Type B pancreatic cell (in vitro differentiated cells): ENCODE measurements around the gene UQCR11. TPM values are rescaled to one million over a fixed set of nuclear protein-coding genes. Genes with fewer than 3 reads are reported as not detected.

Source experiments
- DNase-seq: peaks from one replicate; pipeline ENCODE4 v3.0.0; 2021; ENCODE audit warnings: mixed read lengths; ENCODE audit not compliant: unreplicated experiment; ENCODE audit errors: extremely low spot score
- H3K27ac Mint-ChIP-seq: 2 replicates; pipeline ENCODE4 v1.8.0; 2021; ENCODE audit warnings: mild to moderate bottlenecking, mixed read lengths
- H3K27me3 Mint-ChIP-seq: 2 replicates; pipeline ENCODE4 v1.8.0; 2021; ENCODE audit warnings: mixed read lengths
- H3K36me3 Mint-ChIP-seq: 2 replicates; pipeline ENCODE4 v1.8.0; 2021; ENCODE audit warnings: mixed read lengths
- H3K4me1 Mint-ChIP-seq: one replicate; pipeline ENCODE4 v1.8.0; 2021; ENCODE audit warnings: mixed read lengths; ENCODE audit not compliant: unreplicated experiment
- H3K4me3 Mint-ChIP-seq: 2 replicates; pipeline ENCODE4 v1.8.0; 2021; ENCODE audit warnings: mild to moderate bottlenecking, mixed read lengths
- H3K9me3 Mint-ChIP-seq: 2 replicates; pipeline ENCODE4 v1.8.0; 2021; ENCODE audit warnings: mixed read lengths
- total RNA-seq: library from RNA; stranded (reverse); gene quantifications from 2 replicates; pipeline ENCODE4 v1.2.1, GENCODE V29; 2021; ENCODE audit warnings: low replicate concordance
- TF ChIP-seq, protein P1 (sequence below): fragments of 200-600 bp; sonication (generic); conservative IDR thresholded peaks from 2 replicates; pipeline ENCODE4 v1.5.0; 2021; ENCODE audit warnings: antibody characterized with exemption, mild to moderate bottlenecking

The UQCR11 gene
- total RNA-seq, 1 donor from 2014 or later: 191 TPM

DNA sequence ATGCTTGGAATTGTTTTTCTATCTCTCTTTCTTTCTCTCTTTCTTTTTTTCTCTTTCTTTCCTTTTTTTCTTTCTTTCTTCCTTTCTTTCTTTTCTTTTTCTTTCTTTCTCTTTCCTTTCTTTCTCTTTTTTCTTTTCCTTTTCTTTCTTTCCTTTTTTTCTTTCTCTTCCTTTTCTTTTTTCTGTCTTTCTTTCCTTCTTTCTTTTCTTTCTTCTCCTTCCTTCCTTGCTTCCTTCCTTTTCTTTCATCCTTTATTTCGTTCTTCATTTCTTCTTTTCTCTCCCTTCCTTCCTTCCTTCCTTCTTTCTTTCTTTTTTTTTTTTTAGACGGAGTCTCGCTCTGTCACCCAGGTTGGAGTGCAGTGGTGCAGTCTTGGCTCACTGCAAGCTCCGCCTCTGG lies 35.3 kb downstream of the UQCR11 start:
- TF ChIP-seq, protein P1, sequence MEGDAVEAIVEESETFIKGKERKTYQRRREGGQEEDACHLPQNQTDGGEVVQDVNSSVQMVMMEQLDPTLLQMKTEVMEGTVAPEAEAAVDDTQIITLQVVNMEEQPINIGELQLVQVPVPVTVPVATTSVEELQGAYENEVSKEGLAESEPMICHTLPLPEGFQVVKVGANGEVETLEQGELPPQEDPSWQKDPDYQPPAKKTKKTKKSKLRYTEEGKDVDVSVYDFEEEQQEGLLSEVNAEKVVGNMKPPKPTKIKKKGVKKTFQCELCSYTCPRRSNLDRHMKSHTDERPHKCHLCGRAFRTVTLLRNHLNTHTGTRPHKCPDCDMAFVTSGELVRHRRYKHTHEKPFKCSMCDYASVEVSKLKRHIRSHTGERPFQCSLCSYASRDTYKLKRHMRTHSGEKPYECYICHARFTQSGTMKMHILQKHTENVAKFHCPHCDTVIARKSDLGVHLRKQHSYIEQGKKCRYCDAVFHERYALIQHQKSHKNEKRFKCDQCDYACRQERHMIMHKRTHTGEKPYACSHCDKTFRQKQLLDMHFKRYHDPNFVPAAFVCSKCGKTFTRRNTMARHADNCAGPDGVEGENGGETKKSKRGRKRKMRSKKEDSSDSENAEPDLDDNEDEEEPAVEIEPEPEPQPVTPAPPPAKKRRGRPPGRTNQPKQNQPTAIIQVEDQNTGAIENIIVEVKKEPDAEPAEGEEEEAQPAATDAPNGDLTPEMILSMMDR: no peak
- peak overlapping the region; percentile 86 for H3K27ac Mint-ChIP-seq

DNA sequence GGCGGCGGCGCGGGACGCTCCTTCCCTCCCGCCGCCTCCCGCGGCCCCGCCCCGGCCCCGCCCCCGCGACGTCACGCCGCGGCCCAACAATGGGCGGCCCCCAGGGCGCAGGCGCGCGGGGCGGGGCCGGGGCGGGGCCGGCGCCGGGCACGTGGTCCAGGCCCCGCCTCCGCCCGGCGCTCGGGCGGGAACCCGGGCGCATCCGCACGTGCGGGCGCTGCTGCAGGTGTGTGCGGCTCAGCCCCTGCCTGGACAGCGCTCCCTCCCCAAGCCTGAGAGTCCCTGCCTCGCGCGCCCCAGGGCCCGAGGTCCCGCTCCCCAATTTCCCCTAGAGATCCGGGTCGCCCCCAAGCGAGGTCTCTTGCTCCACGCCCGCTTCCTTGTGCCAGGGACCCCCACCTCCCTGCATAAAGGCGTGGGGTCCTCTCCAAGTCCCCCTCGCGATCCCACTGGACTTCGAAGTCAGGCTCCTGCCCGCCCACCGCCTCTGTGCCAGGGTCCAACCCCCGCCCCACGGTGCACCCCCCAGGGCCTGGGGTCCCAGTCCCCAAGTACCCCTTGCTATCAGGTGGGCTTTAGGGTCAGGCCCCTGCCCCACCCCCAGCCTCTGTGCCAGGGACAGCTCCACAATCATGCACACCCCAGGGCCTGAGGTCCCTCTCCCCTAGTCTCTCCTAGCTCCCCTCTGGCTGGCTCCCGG lies 36.8 kb downstream of the UQCR11 start, which contains the start of gene MEX3D:
Gene MEX3D, minus strand, starts transcription at position 6 of the 700 bp plus-strand sequence. CDS start 267 bp downstream, outside the sequence.
- DNase-seq: peak; percentile 83
- Mint-ChIP-seq H3K36me3 (peaks cover 4% of the 10 kb centered on the region), H3K9me3 (no peaks in the 10 kb centered on the region), H3K27ac (peak within 1 kb of the TSS; percentile 86), H3K4me1 (peaks cover 10% of the 10 kb centered on the region), H3K4me3 (peak within 1 kb of the TSS; percentile 85), H3K27me3 (peaks cover 10% of the 10 kb centered on the region)
- TF ChIP-seq, protein P1: no peak

More for the DNA sequence above, 35.3 kb downstream of the UQCR11 start:
- DNase-seq: no peak
- H3K9me3 Mint-ChIP-seq: no peaks in the 10 kb centered on the region
- H3K27me3 Mint-ChIP-seq: peaks cover 10% of the 10 kb centered on the region
- H3K36me3 Mint-ChIP-seq: no peaks in the 10 kb centered on the region
- peak overlapping the region; percentile 85 for H3K4me3 Mint-ChIP-seq
- H3K4me1 Mint-ChIP-seq: peaks cover 11% of the 10 kb centered on the region

DNA sequence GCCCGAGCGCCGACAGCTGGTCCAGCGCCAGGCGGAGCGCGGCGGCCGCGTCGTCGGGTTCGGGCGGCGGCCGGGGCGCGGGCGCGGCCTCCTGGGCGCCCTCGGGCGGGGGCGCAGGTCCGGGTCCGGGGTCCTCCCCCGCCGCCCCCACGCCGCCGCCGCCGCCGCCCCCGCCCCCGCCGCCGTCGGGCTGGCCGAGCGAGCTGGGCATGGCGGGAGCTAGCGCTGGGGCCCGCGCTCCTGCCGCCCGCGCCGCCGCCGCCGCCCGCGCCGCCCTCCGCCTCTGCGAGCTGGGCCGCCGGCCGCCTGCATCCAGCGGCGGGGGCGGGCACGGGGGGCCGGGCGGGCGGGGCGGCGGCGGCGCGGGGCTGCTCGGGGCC lies 37.4 kb downstream of the UQCR11 start:
- TF ChIP-seq, protein P1: no peak
- H3K4me1 Mint-ChIP-seq: peaks cover 11% of the 10 kb centered on the region
- DNase-seq: no peak
- peaks cover 4% of the 10 kb centered on the region for H3K36me3 Mint-ChIP-seq
- H3K4me3 Mint-ChIP-seq: no peak overlapping the region
- H3K27ac Mint-ChIP-seq: no peak overlapping the region
- H3K27me3 Mint-ChIP-seq: peaks cover 10% of the 10 kb centered on the region
- no peaks in the 10 kb centered on the region for H3K9me3 Mint-ChIP-seq

DNA sequence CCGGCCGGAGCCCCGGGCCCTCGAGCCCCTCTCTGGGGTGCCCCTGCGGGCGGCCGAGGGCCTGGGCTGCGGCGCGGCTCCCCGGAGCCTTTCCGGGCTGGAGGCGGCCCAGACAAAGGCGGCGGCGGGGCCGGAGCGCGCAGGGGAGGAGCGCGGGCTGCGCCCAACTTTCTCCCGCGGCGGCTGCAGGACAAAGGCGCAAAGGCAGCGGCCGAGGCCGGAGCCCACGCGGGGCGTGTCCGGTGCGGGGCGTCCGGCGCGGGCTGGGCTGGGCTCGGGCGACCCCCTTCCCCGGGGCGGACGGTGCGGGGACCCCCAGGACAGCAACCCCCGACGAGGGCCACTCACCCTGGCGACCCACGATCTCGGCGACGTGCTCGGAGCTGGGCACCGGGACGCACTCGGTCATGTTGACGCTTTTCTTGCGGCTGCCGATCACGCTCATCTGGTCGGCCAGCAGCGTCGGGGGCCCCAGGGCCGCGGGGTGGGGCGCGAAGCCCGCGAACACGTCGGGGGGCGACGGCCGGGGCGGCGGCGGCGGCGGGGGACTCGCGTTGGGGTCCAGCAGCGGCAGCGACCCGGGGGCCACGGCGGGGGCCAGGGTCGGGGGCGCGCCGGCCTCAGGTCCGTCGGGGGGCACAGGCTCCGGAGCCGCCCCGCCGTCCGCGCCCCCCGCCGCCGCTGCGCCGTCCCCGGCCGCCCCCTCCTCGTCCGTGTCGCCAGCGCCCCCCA lies 38.0 kb downstream of the UQCR11 start:
- Mint-ChIP-seq H3K4me3 (peak overlapping the region; percentile 80), H3K4me1 (peaks cover 11% of the 10 kb centered on the region), H3K27ac (no peak overlapping the region), H3K9me3 (no peaks in the 10 kb centered on the region), H3K36me3 (peaks cover 4% of the 10 kb centered on the region), H3K27me3 (peaks cover 10% of the 10 kb centered on the region)
- DNase-seq: no peak
- TF ChIP-seq, protein P1: no peak

DNA sequence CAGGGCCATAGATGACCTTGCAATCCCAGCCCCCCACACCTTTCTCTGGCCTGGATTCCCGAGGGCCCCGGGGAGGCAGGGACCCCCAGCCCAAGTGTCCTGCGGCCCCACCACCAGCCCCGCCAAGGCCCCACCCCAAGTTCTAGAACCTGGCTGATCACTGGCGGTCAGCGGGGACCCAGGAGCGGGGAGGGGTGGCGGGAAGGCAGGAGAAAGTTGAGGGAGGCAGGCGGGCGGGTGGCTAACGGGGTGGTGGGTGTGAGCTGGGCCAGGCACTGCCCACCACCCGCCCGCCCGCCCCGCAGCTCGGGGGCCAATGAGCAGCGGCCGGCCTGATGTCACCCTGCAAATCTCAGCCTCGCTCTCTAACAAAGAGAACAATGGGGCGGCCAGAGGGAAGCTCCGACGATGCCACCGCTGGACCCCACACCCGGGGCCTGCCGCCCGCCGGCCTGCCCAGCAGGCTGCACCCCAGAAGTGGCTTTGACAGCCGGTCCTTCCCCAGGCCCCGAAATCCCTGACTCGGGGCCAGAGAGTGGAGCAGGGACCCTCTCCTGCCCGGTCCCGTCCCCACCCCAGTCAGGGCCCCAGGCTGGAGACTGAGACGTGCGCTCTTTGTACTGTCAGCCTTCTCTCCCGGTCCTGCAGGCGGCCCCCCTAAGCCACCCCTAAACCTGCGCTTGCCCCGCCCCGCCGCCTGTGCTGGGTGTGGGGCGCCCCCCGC lies 38.7 kb downstream of the UQCR11 start:
- Mint-ChIP-seq H3K4me1 (peaks cover 11% of the 10 kb centered on the region), H3K4me3 (peak overlapping the region; percentile 71), H3K36me3 (peaks cover 4% of the 10 kb centered on the region), H3K27me3 (peaks cover 10% of the 10 kb centered on the region), H3K27ac (no peak overlapping the region), H3K9me3 (no peaks in the 10 kb centered on the region)
- no peak for DNase-seq
- TF ChIP-seq, protein P1: no peak
